CD4-positive, alpha-beta T cell (primary cell): ENCODE results near the gene VPS8. TPM values are rescaled to one million over a fixed set of nuclear protein-coding genes. Genes with fewer than 3 reads are reported as not detected.

Source experiments
- ATAC-seq: fragments of 200-7000 bp; cut with Tn5 transposase; one replicate; pipeline ENCODE4 v1.10.0; 2022; ENCODE audit warnings: mild to moderate bottlenecking; ENCODE audit not compliant: poor library complexity
- CTCF ChIA-PET: fragments of 350-600 bp; sonication (Branson Sonifier 250); formaldehyde crosslinking; loops from one replicate; lab custom pipeline; 2021; ENCODE audit warnings: antibody characterized with exemption, inconsistent platforms; lab: Charles Lee
- POLR2A ChIA-PET: fragments of 350-600 bp; sonication (Branson Sonifier 250); formaldehyde crosslinking; loops from one replicate; lab custom pipeline; 2021; ENCODE audit warnings: antibody characterized with exemption, inconsistent platforms; lab: Charles Lee
- DNase-seq, 14 experiments: peaks; one replicate each; pipeline ENCODE4 v3.0.0-alpha.2; 2013 to 2020; ENCODE audit warnings: mixed read lengths in 2 of 14
- H3K27ac ChIP-seq, 2 donors: one replicate each; pipeline versions ENCODE4 v1.5.1 to v1.7.0; 2013; ENCODE audit warnings: low read length in 2 of 2, low read depth in 1 of 2, mild to moderate bottlenecking in 1 of 2
- H3K27me3 ChIP-seq, 2 experiments: 1 replicate in 1 of 2; 2 replicates in 1 of 2; pipeline versions ENCODE4 v1.6.1 to v1.7.0; 2013; ENCODE audit warnings: low read length in 2 of 2, control low read depth in 1 of 2, mild to moderate bottlenecking in 1 of 2, moderate library complexity in 1 of 2; ENCODE audit not compliant: insufficient read depth in 2 of 2, control insufficient read depth in 1 of 2
- H3K36me3 ChIP-seq: one replicate; pipeline ENCODE4 v1.6.1; 2013; ENCODE audit warnings: low read length, control low read depth; ENCODE audit not compliant: insufficient read depth
- H3K4me1 ChIP-seq: one replicate; pipeline ENCODE4 v1.6.1; 2013; ENCODE audit warnings: low read length, control low read depth; ENCODE audit not compliant: insufficient read depth
- H3K4me3 ChIP-seq: one replicate; pipeline ENCODE4 v1.5.1; 2013; ENCODE audit warnings: mild to moderate bottlenecking, low read length, moderate library complexity
- H3K9me3 ChIP-seq, 2 experiments: 1 replicate in 1 of 2; 2 replicates in 1 of 2; pipeline versions ENCODE4 v1.6.1 to v1.7.0; 2013; ENCODE audit warnings: low read length in 2 of 2, mild to moderate bottlenecking in 2 of 2, control low read depth in 1 of 2, moderate library complexity in 1 of 2; ENCODE audit not compliant: control insufficient read depth in 1 of 2, insufficient read depth in 1 of 2
- H3K27ac Mint-ChIP-seq: one replicate; pipeline ENCODE4 v1.8.0; 2020; ENCODE audit warnings: mixed read lengths
- H3K27me3 Mint-ChIP-seq: one replicate; pipeline ENCODE4 v1.8.0; 2021; ENCODE audit warnings: mixed read lengths
- H3K36me3 Mint-ChIP-seq: one replicate; pipeline ENCODE4 v1.8.0; 2021; ENCODE audit warnings: low read depth, mixed read lengths
- H3K4me1 Mint-ChIP-seq: one replicate; pipeline ENCODE4 v1.8.0; 2021; ENCODE audit warnings: low read depth, mixed read lengths
- H3K4me3 Mint-ChIP-seq: one replicate; pipeline ENCODE4 v1.8.0; 2020; ENCODE audit warnings: mild to moderate bottlenecking, mixed read lengths
- H3K9me3 Mint-ChIP-seq: one replicate; pipeline ENCODE4 v1.8.0; 2020; ENCODE audit warnings: mixed read lengths
- CTCF ChIP-seq: fragments of 200-600 bp; IDR thresholded peaks from one replicate; pipeline ENCODE4 v1.8.0; 2022; ENCODE audit warnings: antibody characterized with exemption, mild to moderate bottlenecking
- intact Hi-C, 2 experiments: fragments of 100-400 bp; cut with DNase I in 1 of 2; cut with micrococcal nuclease in 1 of 2; formaldehyde crosslinking; loops; one replicate each; pipeline versions ENCODE4 v1.15.1 to v1.9.0; 2023 to 2025; cut with DNase I, micrococcal nuclease
- total RNA-seq, 174 experiments: library from RNA in 2 of 174; stranded (reverse) in 2 of 174; gene quantifications; one replicate each; pipeline ENCODE4 v1.2.3 and lab custom pipeline; 2021 to 2026

VPS8 gene
- total RNA-seq, 2 experiments from 2014 or later: 56.8 to 61.2 TPM

- POLR2A ChIA-PET: no interaction called here
- peaks cover 55% of the 10 kb centered on the region for H3K36me3 Mint-ChIP-seq
- no peak overlapping the region for H3K4me3 ChIP-seq
- no peaks in the 10 kb centered on the region for H3K27me3 Mint-ChIP-seq
- H3K4me1 Mint-ChIP-seq: no peaks in the 10 kb centered on the region
- DNase-seq: no peak
- no peak overlapping the region for H3K27ac ChIP-seq
- intact Hi-C loops: no loop called here
- H3K9me3 Mint-ChIP-seq: peaks cover 23% of the 10 kb centered on the region
- H3K27ac Mint-ChIP-seq: no peak overlapping the region
- no peak for TF ChIP-seq CTCF
- no peak for ATAC-seq
- CTCF ChIA-PET: interaction anchor here (0.5 kb wide), 1 partner anchor 115 kb away, joined by 3 read pairs; no protein-coding TSS in a partner anchor
- no peaks in the 10 kb centered on the region for H3K4me1 ChIP-seq
- peaks cover 24% of the 10 kb centered on the region for H3K36me3 ChIP-seq
- H3K27me3 ChIP-seq: no peaks in the 10 kb centered on the region
- H3K4me3 Mint-ChIP-seq: no peak overlapping the region
- H3K9me3 ChIP-seq: peaks cover 44 to 50% of the 10 kb centered on the region in 2 experiments
These were observed 244.9 kb downstream of the VPS8 start for GRCh38 chr3:185056908-185057307.

- Mint-ChIP-seq H3K4me1 (no peaks in the 10 kb centered on the region), H3K4me3 (no peak overlapping the region), H3K27ac (no peak overlapping the region), H3K36me3 (peaks cover 46% of the 10 kb centered on the region), H3K9me3 (peaks cover 23% of the 10 kb centered on the region), H3K27me3 (no peaks in the 10 kb centered on the region)
- no peak overlapping the region for H3K27ac ChIP-seq
- no peak for DNase-seq
- intact Hi-C loops: no loop called here
- CTCF ChIA-PET: no interaction called here
- POLR2A ChIA-PET: no interaction called here
- no peak overlapping the region for H3K4me3 ChIP-seq
- H3K27me3 ChIP-seq: no peaks in the 10 kb centered on the region
- no peaks in the 10 kb centered on the region for H3K4me1 ChIP-seq
- no peak for ATAC-seq
- no peak for TF ChIP-seq CTCF
- H3K36me3 ChIP-seq: peaks cover 15% of the 10 kb centered on the region
- peaks cover 37 to 50% of the 10 kb centered on the region in 2 experiments for H3K9me3 ChIP-seq
These were observed 245.9 kb downstream of the VPS8 start for GRCh38 chr3:185057829-185058228.

GRCh38 chr3:185058796-185059195, 246.8 kb downstream of the VPS8 start:
- DNase-seq (no peak), ATAC-seq (no peak)
- Mint-ChIP-seq H3K4me1 (no peaks in the 10 kb centered on the region), H3K27ac (no peak overlapping the region), H3K36me3 (peaks cover 36% of the 10 kb centered on the region), H3K9me3 (peaks cover 25% of the 10 kb centered on the region), H3K27me3 (no peaks in the 10 kb centered on the region), H3K4me3 (no peak overlapping the region)
- Histone ChIP-seq H3K27me3 (no peaks in the 10 kb centered on the region), H3K4me1 (no peaks in the 10 kb centered on the region), H3K9me3 (peaks cover 34 to 50% of the 10 kb centered on the region in 2 experiments), H3K36me3 (peaks cover 5% of the 10 kb centered on the region), H3K27ac (no peak overlapping the region), H3K4me3 (no peak overlapping the region)
- ChIA-PET POLR2A (no interaction called here), CTCF (no interaction called here)
- intact Hi-C loops: no loop called here
- TF ChIP-seq CTCF: no peak
